Smooth muscle cell of the umbilical artery (primary cell): ENCODE results near the gene ZNF862. TPM values are rescaled to one million over a fixed set of nuclear protein-coding genes. Genes with fewer than 3 reads are reported as not detected.

Experiments used
- total RNA-seq: library from RNA; depleted of rRNA; stranded (reverse); fragments of >200 nt; gene quantifications from 2 replicates; pipeline ENCODE4 v1.2.3, GENCODE V29; 2014

ZNF862 gene
- total RNA-seq = 9.5 and 10.1 TPM in 2 replicates

GRCh38 chr7:149838224-149838991 is at the start of gene ZNF862:
Gene ZNF862 (plus strand): TSS chr7:149838375. CDS start chr7:149838612, 237 bp downstream.

GRCh38 chr7:149873074-149873969 is 35.1 kb downstream of the ZNF862 start, which contains the start of gene ATP6V0E2:
Gene ATP6V0E2 (plus strand): TSS chr7:149873969. CDS start chr7:149874066, 97 bp downstream.

Other genes starting within 250 kb of the ZNF862 start
- 0.14 and 0.59 TPM in 2 replicates for gene ZNF467, start 64.8 kb upstream of the ZNF862 start, total RNA-seq
- 17.2 and 25.4 TPM in 2 replicates for gene ATP6V0E2, start 35.6 kb downstream of the ZNF862 start, total RNA-seq